Colon (tissue), 2 donors: ENCODE measurements around the gene GNGT1.
"Not testable (repeated sequence)": the region's sequence is repeated elsewhere in the genome, so short reads cannot be mapped to it uniquely, and the experiment has no call there.

Experiments used
- FAIRE-seq: peaks from 2 replicates; lab custom pipeline; 2012; peaks lifted over from hg19 to GRCh38; lab: Jason Lieb, UNC
- donor health status: control.
- donor health status: control.

GNGT1 gene

GRCh38 chr7:93910076-93910994 is 4.0 kb downstream of the GNGT1 start:
- no peak for FAIRE-seq

DNA sequence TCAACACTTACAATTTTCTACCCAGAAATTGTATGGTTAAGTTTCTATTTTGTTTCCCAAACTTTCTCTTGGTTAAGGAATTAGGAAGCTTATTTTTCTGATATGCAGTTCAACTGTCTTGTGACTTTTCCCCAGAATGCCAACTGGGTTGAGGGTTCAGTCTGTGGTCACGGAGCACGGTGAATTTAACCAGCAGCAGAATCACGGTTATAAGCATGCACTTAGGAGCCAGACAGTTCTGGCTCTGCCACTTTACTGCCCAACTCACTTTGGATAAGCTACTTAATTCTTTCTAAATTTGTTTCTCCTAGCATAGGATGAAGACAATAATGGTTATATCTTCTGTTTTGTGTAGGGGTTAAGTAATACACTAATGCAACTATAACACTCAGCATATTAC is 4.9 kb downstream of the GNGT1 start:
- not testable (repeated sequence) for FAIRE-seq

GRCh38 chr7:93911661-93912060 is 5.3 kb downstream of the GNGT1 start:
- FAIRE-seq: not testable (repeated sequence)

DNA sequence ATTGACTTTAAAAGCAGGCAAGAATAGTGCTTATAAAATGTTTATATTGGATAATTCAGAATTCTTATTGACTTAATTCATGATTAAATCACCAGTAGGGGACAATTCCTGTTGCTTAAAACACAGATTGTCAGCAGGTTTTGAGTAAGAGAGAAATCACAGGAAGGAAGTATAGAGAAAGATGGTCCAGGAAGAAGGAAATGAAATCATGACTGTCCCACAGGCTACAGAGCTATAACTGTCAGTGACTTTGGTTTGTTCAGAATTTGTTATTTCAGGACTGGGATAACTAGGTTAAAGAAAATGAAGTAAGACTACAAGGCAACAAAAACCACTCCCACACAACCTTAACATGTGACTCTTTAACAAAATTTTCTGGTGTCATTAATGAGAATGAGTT is 6.8 kb downstream of the GNGT1 start:
- no peak for FAIRE-seq

DNA sequence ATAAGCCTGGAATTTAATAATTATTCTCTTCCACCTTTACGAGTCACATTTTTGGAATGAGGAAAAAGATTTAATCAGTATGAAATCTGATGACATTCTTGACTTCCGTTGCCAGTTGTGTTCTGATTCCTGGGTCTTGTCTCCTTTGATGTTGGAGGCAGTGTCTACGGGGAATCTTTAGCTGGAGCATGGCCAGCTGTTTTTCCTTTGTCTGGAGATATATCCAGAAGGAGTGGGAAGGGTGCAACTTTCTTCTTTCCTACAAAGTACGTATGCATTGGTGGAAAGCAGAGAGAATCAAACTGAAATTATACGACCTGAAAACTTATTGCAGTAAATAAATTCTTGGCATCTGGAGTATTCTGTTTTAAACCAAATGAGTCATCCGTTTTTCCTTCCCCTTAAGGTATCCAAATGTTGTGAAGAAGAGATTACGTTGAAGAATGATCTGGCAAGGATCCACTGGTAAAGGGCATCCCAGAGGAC is 8.3 kb downstream of the GNGT1 start:
- no peak for FAIRE-seq

GRCh38 chr7:93915206-93915842 is 9.0 kb downstream of the GNGT1 start:
- FAIRE-seq: peak; percentile 24

GRCh38 chr7:93915888-93916287 is 9.5 kb downstream of the GNGT1 start:
- not testable (repeated sequence) for FAIRE-seq

- FAIRE-seq: not testable (repeated sequence)
Measured at GRCh38 chr7:93916315-93916714, 9.9 kb downstream of the GNGT1 start.

GRCh38 chr7:93920496-93921182 is 14.3 kb downstream of the GNGT1 start:
- no peak for FAIRE-seq

DNA sequence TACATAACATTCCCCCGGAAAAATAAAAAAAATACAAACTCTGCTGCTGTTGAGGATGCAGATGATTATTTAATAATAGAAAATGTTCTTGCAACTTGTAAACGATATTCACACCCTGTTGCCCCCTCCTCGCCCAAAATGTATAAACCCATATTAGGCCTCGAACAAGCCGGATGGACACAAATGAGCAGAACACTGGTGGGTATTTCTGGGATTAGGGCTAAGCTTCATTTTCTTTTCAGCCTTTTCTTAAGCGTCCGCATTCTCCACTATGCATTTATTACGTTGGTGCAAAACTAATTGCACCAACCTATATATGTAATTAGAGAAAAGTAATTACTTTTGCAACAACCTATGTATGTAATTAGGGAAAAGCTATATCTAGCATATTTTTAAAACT is 14.8 kb downstream of the GNGT1 start:
- no peak for FAIRE-seq

GRCh38 chr7:93921607-93922566 is 15.5 kb downstream of the GNGT1 start, which contains the start of gene GNG11:
Gene GNG11, plus strand, starts transcription at chr7:93921735. Its CDS starts 403 bp downstream, at chr7:93922138.
- FAIRE-seq: no peak

DNA sequence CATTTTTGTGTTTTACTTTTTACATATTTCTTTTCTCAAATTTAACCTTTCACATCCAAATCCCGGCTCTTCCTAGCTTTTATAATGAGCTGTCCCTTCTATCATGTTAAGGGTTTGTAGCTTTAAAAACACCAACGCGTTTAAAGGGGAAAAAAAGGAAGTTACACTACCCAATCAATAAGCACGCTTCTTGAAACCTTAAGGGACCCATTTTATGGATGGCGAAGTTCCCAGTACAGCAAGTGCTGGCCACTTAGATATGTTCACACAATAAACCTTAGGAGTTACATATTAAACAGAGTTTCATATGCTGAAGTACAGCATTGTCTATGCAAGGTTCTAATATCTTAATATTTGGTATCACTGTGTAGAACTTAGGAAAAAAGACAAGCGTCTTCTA is 16.9 kb downstream of the GNGT1 start:
- no peak for FAIRE-seq

- no peak for FAIRE-seq
Measured at GRCh38 chr7:93923942-93924341, 17.6 kb downstream of the GNGT1 start.

DNA sequence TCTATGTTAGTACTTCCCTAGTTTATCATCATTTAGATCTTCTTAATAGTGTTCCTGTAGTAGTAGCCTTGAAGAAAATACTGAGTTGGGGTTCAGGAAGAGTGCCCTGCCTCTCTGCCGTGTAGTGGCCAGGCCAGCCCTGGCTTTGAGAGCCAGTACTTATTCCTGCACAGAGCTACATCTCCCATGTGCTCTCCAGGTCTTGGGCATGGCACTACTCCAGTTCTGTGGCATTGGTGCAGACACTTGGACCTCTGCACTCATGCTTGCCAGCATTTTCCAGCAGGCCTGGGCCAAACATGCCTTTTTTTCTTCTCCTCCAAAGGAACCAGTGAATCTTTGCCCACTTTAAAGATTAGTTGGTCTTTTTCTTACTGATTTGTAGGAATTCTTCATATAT is 20.4 kb downstream of the GNGT1 start:
- no peak for FAIRE-seq

GRCh38 chr7:93927585-93927984 is 21.2 kb downstream of the GNGT1 start:
- no peak for FAIRE-seq

GRCh38 chr7:93931655-93932054 is 25.3 kb downstream of the GNGT1 start:
- no peak for FAIRE-seq

DNA sequence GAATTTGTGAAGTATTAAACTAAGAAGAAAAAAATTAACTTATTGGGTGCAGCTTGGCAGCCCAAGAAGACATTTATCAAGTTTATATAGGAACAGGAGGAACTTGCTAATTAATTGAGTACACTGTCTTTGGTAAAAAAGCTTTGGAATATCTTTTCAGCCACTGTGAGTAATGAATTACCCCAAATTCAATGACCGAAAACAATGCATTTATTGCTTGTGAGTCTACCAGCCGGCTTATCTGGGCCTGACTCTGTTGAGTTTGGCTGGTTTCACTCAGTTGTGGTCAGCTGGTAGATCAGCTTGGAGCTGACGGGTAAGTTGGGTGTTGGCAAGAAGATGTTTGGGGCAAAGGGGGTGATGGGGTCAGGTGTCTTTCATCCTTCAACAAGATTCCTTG is 26.8 kb downstream of the GNGT1 start:
- FAIRE-seq: no peak

DNA sequence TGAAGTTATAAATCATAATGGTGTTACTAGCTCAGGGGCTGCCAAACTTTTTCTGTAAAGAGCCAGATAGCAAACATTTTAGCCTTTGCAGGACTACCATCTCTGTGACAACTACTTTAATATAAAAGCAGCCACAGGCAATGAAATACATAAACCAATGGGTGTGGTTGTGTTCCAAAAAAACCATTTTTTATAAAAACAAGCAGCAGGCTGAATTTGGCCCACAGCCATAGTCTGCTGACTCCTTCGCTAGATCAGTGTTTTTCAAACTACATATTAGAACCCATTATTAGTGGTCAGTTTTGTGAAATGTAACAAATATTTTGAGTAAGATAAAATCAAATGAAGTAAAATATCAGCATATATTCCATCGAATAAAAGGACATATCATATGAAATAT is 28.7 kb downstream of the GNGT1 start:
- no peak for FAIRE-seq

DNA sequence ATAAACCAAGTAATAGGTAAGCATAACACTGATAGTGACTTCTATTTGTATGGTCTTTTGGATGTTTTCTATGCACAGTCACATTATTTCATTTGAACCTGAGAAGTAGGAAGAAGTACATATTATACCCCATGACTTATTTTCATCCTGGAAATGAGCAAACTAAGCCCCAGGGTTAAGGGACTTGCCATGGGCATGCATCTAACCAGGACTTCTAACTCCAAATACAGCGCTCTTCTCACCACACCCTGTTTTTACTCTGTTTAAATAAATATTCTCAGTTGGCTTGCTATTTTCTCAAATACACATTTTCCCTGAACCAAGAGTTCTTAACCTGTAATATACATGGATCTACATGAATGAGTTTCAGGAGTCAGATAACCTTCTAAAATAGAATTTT is 31.5 kb downstream of the GNGT1 start:
- no peak for FAIRE-seq

- FAIRE-seq: no peak
Measured at GRCh38 chr7:93938293-93938692, 31.9 kb downstream of the GNGT1 start.

GRCh38 chr7:93941945-93942344 is 35.6 kb downstream of the GNGT1 start:
- no peak for FAIRE-seq
